Measurements from ENCODE around the gene SPTLC3. TPM values are rescaled to one million over a fixed set of nuclear protein-coding genes. Genes with fewer than 3 reads are reported as not detected.
A peak's percentile ranks its signal among the peaks of the same experiment; 100 is the strongest.

The SPTLC3 gene
- total and polyA plus RNA-seq, 7 experiments from 2014 or later = 0.24 to 2.4 (median 0.73) TPM

DNA sequence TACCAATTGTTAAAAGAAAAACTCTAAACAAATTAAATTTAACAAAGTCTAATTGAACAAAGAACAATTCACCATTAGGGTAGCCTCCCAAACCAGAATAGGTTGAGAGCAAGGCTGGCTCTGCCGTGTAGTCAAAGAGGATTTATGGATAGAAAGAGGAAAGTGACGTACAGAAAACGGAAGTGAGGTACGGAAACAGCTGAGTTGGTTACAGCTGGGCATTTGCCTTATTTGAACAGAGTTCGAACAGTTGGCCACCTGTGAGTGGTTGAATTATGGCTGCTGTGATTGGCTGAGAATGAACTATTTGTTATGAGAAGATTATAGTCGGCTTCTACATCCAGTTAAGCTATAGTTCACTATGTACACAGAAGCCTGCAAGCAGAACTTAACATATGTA lies 193.8 kb downstream of the SPTLC3 start:
- peaks cover 0 to 10% (median 4%) of the 10 kb centered on the region in 7 donors for H3K4me1 Mint-ChIP-seq
- no peak overlapping the region for H3K27ac Mint-ChIP-seq
- Histone ChIP-seq H3K36me3 (ENCODE audit: control insufficient read depth in 2 of 3, insufficient read depth in 3 of 3, low read length in 3 of 3) (no peaks in the 10 kb centered on the region), H3K4me1 (ENCODE audit: control insufficient read depth in 2 of 2, insufficient read depth in 2 of 2, low read length in 2 of 2) (no peaks in the 10 kb centered on the region), H3K9me3 (ENCODE audit: control insufficient read depth in 2 of 3, low read length in 3 of 3) (no peaks in the 10 kb centered on the region), H3K27ac (ENCODE audit: low read depth, low read length) (no peak overlapping the region), H3K4me3 (ENCODE audit: low read length) (no peak overlapping the region), H3K27me3 (ENCODE audit: control insufficient read depth in 2 of 2, insufficient read depth in 2 of 2, low read length in 2 of 2) (no peaks in the 10 kb centered on the region)
- peaks cover 4 to 17% (median 5%) of the 10 kb centered on the region in 5 donors for H3K27me3 Mint-ChIP-seq
- intact Hi-C loops (cut with micrococcal nuclease) = no loop called here
- POLR2A ChIA-PET = no interaction called here
- H3K9me3 Mint-ChIP-seq = peaks cover 0 to 6% (median 0%) of the 10 kb centered on the region in 11 donors
- ATAC-seq = no peak
- peak overlapping the region in 1 of 10 donors; percentile 40 for H3K4me3 Mint-ChIP-seq
- peaks cover 0 to 3% (median 0%) of the 10 kb centered on the region in 5 donors for H3K36me3 Mint-ChIP-seq
- CTCF ChIA-PET = interaction anchor here (1.1 kb wide), 1 partner anchor 60 kb away, joined by 3 read pairs; no protein-coding TSS in a partner anchor
- DNase-seq = no peak

DNA sequence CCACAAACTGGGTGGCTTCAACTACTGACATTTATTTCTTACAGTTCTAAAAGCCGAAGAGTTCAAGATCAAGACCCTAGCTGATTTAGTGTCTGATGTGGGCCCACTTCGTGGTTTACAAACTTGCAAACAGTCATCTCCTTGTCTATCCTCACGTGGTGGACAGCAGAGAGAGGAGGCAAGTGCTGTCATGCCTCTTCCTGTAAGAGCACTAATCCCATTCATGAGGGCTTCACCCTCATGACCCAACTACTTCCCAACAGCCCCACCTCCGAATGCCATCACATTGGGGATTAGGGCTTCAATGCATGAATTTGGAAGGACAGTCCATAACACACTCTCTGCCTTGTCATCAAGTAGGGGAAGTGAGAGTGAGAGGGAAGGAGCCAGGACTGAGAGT lies 196.7 kb downstream of the SPTLC3 start:
- CTCF ChIA-PET = interaction anchor here (1.3 kb wide), 1 partner anchor 9 kb away, joined by 4 read pairs; no protein-coding TSS in a partner anchor
- H3K27ac Mint-ChIP-seq = no peak overlapping the region

DNA sequence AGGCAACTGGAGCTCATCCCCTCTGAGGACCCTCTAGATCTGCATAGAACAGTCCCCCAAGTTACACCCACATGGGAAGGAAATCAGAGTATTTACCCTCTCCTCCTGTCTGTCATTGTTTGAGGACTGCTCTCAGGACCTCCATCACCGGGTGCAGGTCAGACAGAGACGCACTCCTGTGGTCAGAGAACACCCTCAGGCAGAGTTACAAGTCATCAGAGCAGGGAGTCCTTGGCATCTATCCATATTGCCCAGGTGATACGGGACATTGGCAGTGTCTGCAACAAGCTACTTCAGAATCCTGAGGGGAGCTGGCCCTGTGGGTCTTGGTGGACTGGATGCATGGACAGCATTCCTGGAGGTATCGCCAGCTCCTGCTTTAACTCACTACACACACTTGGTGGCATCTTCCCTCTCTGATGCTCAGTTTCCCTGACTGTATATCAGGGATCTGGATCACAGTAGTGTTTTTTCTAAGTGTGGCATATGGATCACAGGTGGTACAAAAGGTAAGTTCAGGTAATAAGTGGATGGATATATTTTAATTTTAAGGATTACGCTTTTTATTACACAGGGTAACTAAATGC lies 197.2 kb downstream of the SPTLC3 start:
- ATAC-seq = no peak
- CTCF ChIA-PET = interaction anchor here (1.3 kb wide), 1 partner anchor 9 kb away, joined by 4 read pairs; no protein-coding TSS in a partner anchor
- intact Hi-C loops (cut with micrococcal nuclease) = no loop called here

More for the DNA sequence above, 196.7 kb downstream of the SPTLC3 start:
- H3K4me3 Mint-ChIP-seq = no peak overlapping the region
- no peaks in the 10 kb centered on the region for H3K9me3 ChIP-seq (ENCODE audit: control insufficient read depth in 2 of 3, low read length in 3 of 3)
- intact Hi-C loops (cut with micrococcal nuclease) = no loop called here
- H3K4me1 Mint-ChIP-seq = peaks cover 0 to 10% (median 4%) of the 10 kb centered on the region in 7 donors
- no peak for DNase-seq
- H3K4me3 ChIP-seq (ENCODE audit: low read length) = no peak overlapping the region
- H3K27me3 Mint-ChIP-seq = peaks cover 3 to 17% (median 5%) of the 10 kb centered on the region in 5 donors
- ATAC-seq = no peak
- POLR2A ChIA-PET = no interaction called here
- no peaks in the 10 kb centered on the region for H3K27me3 ChIP-seq (ENCODE audit: control insufficient read depth in 2 of 2, insufficient read depth in 2 of 2, low read length in 2 of 2)
- H3K27ac ChIP-seq (ENCODE audit: low read depth, low read length) = no peak overlapping the region
- H3K9me3 Mint-ChIP-seq = peaks cover 0 to 9% (median 0%) of the 10 kb centered on the region in 11 donors
- H3K36me3 Mint-ChIP-seq = peaks cover 0 to 3% (median 0%) of the 10 kb centered on the region in 5 donors
- H3K36me3 ChIP-seq (ENCODE audit: control insufficient read depth in 2 of 3, insufficient read depth in 3 of 3, low read length in 3 of 3) = no peaks in the 10 kb centered on the region
- no peaks in the 10 kb centered on the region for H3K4me1 ChIP-seq (ENCODE audit: control insufficient read depth in 2 of 2, insufficient read depth in 2 of 2, low read length in 2 of 2)

DNA sequence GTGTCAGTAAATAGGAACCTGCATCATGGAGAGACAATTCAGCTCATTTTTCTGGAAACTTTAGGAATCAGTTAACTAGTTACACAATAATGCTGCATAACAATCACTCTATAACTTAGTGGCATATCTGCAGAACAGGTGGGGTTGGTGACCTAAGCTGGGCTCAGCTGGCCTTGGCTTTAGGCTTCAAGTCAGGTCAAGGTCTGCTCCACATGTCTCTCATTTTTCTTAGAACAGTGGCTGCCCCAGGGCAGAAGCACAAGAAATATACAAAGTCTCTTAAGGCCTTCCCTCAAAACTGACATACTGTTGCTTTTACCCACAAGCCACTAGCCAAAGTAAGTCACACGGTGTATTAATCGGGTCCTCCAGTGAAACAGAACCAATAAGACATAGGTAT lies 198.2 kb downstream of the SPTLC3 start:
- Histone ChIP-seq H3K27me3 (ENCODE audit: control insufficient read depth in 2 of 2, insufficient read depth in 2 of 2, low read length in 2 of 2) (no peaks in the 10 kb centered on the region), H3K36me3 (ENCODE audit: control insufficient read depth in 2 of 3, insufficient read depth in 3 of 3, low read length in 3 of 3) (no peaks in the 10 kb centered on the region), H3K4me1 (ENCODE audit: control insufficient read depth in 2 of 2, insufficient read depth in 2 of 2, low read length in 2 of 2) (no peaks in the 10 kb centered on the region), H3K4me3 (ENCODE audit: low read length) (no peak overlapping the region), H3K27ac (ENCODE audit: low read depth, low read length) (no peak overlapping the region), H3K9me3 (ENCODE audit: control insufficient read depth in 2 of 3, low read length in 3 of 3) (no peaks in the 10 kb centered on the region)
- Mint-ChIP-seq H3K9me3 (peaks cover 0 to 9% (median 0%) of the 10 kb centered on the region in 11 donors), H3K4me3 (no peak overlapping the region), H3K4me1 (peaks cover 0 to 5% (median 3%) of the 10 kb centered on the region in 7 donors), H3K27ac (no peak overlapping the region), H3K27me3 (peaks cover 3 to 20% (median 4%) of the 10 kb centered on the region in 5 donors), H3K36me3 (peaks cover 0 to 3% (median 0%) of the 10 kb centered on the region in 5 donors)
- intact Hi-C loops (cut with micrococcal nuclease) = no loop called here
- POLR2A ChIA-PET = no interaction called here
- CTCF ChIA-PET = no interaction called here
- DNase-seq (no peak), ATAC-seq (no peak)

More for the DNA sequence above, 197.2 kb downstream of the SPTLC3 start:
- Histone ChIP-seq H3K4me1 (ENCODE audit: control insufficient read depth in 2 of 2, insufficient read depth in 2 of 2, low read length in 2 of 2) (no peaks in the 10 kb centered on the region), H3K27me3 (ENCODE audit: control insufficient read depth in 2 of 2, insufficient read depth in 2 of 2, low read length in 2 of 2) (no peaks in the 10 kb centered on the region), H3K36me3 (ENCODE audit: control insufficient read depth in 2 of 3, insufficient read depth in 3 of 3, low read length in 3 of 3) (no peaks in the 10 kb centered on the region), H3K27ac (ENCODE audit: low read depth, low read length) (no peak overlapping the region), H3K4me3 (ENCODE audit: low read length) (no peak overlapping the region), H3K9me3 (ENCODE audit: control insufficient read depth in 2 of 3, low read length in 3 of 3) (no peaks in the 10 kb centered on the region)
- Mint-ChIP-seq H3K9me3 (peaks cover 0 to 9% (median 0%) of the 10 kb centered on the region in 11 donors), H3K4me1 (peaks cover 0 to 7% (median 3%) of the 10 kb centered on the region in 7 donors), H3K36me3 (peaks cover 0 to 3% (median 0%) of the 10 kb centered on the region in 5 donors), H3K27me3 (peaks cover 3 to 15% (median 4%) of the 10 kb centered on the region in 5 donors), H3K4me3 (no peak overlapping the region), H3K27ac (no peak overlapping the region)
- POLR2A ChIA-PET = no interaction called here
- no peak for DNase-seq

DNA sequence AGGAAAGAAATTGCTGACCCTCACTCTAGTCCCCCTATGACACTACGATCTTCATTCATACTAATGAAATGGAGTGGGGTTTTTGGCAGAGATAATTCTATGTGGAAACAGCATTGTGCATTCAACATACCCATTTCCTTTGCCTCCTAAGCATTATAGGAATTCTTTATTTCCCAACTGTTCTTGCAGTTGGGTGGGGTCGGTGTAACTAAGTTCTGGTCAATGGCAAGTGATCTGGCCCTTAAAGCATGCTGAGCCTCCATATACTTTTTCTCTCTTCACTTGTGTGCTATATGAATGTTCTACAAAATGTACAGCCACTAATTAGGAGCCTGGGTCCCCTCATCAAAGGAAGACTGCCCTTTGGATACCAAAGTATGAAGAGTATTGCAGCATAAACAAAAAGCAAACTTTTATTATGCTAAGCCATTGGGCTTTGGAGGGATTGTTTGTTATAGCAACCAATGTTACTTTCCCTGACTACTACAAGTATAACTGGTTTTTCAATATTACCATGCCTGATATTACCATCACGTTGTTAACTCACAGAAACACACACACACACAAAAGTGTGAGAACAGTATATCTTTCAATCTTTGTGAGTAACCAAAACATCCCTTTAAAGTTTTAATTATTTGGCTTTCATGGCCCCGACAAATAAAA lies 203.3 kb downstream of the SPTLC3 start:
- POLR2A ChIA-PET = no interaction called here
- intact Hi-C loops (cut with micrococcal nuclease) = no loop called here
- peaks cover 0 to 3% (median 0%) of the 10 kb centered on the region in 5 donors for H3K36me3 Mint-ChIP-seq
- H3K9me3 Mint-ChIP-seq = peaks cover 0 to 8% (median 0%) of the 10 kb centered on the region in 11 donors
- H3K4me3 ChIP-seq (ENCODE audit: low read length) = no peak overlapping the region
- H3K36me3 ChIP-seq (ENCODE audit: control insufficient read depth in 2 of 3, insufficient read depth in 3 of 3, low read length in 3 of 3) = no peaks in the 10 kb centered on the region
- DNase-seq (no peak), ATAC-seq (no peak)
- no peaks in the 10 kb centered on the region for H3K9me3 ChIP-seq (ENCODE audit: control insufficient read depth in 2 of 3, low read length in 3 of 3)
- CTCF ChIA-PET = no interaction called here
- no peaks in the 10 kb centered on the region for H3K4me1 ChIP-seq (ENCODE audit: control insufficient read depth in 2 of 2, insufficient read depth in 2 of 2, low read length in 2 of 2)
- peaks cover 0 to 3% of the 10 kb centered on the region in 2 donors for H3K27me3 ChIP-seq (ENCODE audit: control insufficient read depth in 2 of 2, insufficient read depth in 2 of 2, low read length in 2 of 2)
- H3K27ac Mint-ChIP-seq = no peak overlapping the region
- no peak overlapping the region for H3K27ac ChIP-seq (ENCODE audit: low read depth, low read length)
- peaks cover 0 to 11% (median 0%) of the 10 kb centered on the region in 7 donors for H3K4me1 Mint-ChIP-seq
- H3K4me3 Mint-ChIP-seq = no peak overlapping the region
- H3K27me3 Mint-ChIP-seq = peaks cover 15 to 48% (median 29%) of the 10 kb centered on the region in 5 donors

DNA sequence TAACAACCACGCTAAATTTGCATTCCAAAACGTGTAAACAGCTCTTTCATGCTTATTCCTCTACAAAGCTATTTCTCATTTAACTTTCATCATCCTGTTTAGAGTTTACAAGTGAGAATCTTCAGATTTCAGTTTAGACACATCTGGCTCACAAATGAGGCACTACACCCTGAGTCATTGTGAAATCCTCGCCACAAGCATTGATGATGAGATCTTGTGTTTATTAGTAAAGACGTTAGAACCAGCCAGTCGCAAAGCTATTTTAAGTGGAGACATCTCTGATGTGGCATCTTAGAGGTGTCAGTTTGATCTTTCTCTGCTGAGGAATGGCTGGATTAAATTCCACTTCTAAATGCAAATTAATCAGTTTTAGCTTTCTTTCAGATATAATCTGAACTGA lies 204.0 kb downstream of the SPTLC3 start:
- H3K27me3 Mint-ChIP-seq = peaks cover 18 to 53% (median 29%) of the 10 kb centered on the region in 5 donors
- ChIA-PET CTCF (interaction anchor here (0.9 to 1.1 kb wide), 2 partner anchors 9 to 28 kb away, joined by 3 read pairs; no protein-coding TSS in a partner anchor), POLR2A (interaction anchor here (1.0 kb wide), 1 partner anchor 9 kb away, joined by 3 read pairs; no protein-coding TSS in a partner anchor)
- H3K4me3 Mint-ChIP-seq = no peak overlapping the region
- H3K27ac Mint-ChIP-seq = no peak overlapping the region
- Histone ChIP-seq H3K9me3 (ENCODE audit: control insufficient read depth in 2 of 3, low read length in 3 of 3) (no peaks in the 10 kb centered on the region), H3K27ac (ENCODE audit: low read depth, low read length) (no peak overlapping the region), H3K4me3 (ENCODE audit: low read length) (no peak overlapping the region), H3K4me1 (ENCODE audit: control insufficient read depth in 2 of 2, insufficient read depth in 2 of 2, low read length in 2 of 2) (no peaks in the 10 kb centered on the region), H3K36me3 (ENCODE audit: control insufficient read depth in 2 of 3, insufficient read depth in 3 of 3, low read length in 3 of 3) (no peaks in the 10 kb centered on the region), H3K27me3 (ENCODE audit: control insufficient read depth in 2 of 2, insufficient read depth in 2 of 2, low read length in 2 of 2) (peaks cover 0 to 3% of the 10 kb centered on the region in 2 donors)
- intact Hi-C loops (cut with micrococcal nuclease) = no loop called here
- no peak for DNase-seq
- peaks cover 0 to 3% (median 0%) of the 10 kb centered on the region in 5 donors for H3K36me3 Mint-ChIP-seq
- ATAC-seq = no peak
- peaks cover 0 to 11% (median 0%) of the 10 kb centered on the region in 7 donors for H3K4me1 Mint-ChIP-seq
- peaks cover 0 to 5% (median 0%) of the 10 kb centered on the region in 11 donors for H3K9me3 Mint-ChIP-seq
